SK-N-MC (cell line): ENCODE measurements around the gene FGF3.

Experiments used
- EZH2 ChIP-seq: fragments of 200-600 bp; sonication (generic); IDR thresholded peaks from one replicate; pipeline ENCODE4 v1.6.1; 2017; ENCODE audit warnings: antibody characterized with exemption
- POLR2AphosphoS5 ChIP-seq: IDR thresholded peaks from 2 replicates; pipeline ENCODE4 v1.6.1; 2012; ENCODE audit warnings: mild to moderate bottlenecking, low read depth, low read length, borderline replicate concordance

- TF ChIP-seq EZH2: no peak
- no peak for TF ChIP-seq POLR2AphosphoS5
These were observed 48.1 kb upstream of the FGF3 start for GRCh38 chr11:69867076-69868005.
